PFSK-1 (cell line): ENCODE data around the gene HS2ST1.

Experiments used
- FOXP2 ChIP-seq: optimal IDR thresholded peaks from 2 replicates; pipeline ENCODE3; 2011; ENCODE audit warnings: borderline replicate concordance, control low read depth, inconsistent platforms; ENCODE audit not compliant: insufficient read depth; ENCODE audit errors: extremely low read length, extremely low read depth
- POLR2AphosphoS5 ChIP-seq: IDR thresholded peaks from 2 replicates; pipeline ENCODE4 v1.6.1; 2012; ENCODE audit warnings: low read depth, mild to moderate bottlenecking, control low read depth, low read length, moderate library complexity
- SIN3A ChIP-seq: IDR thresholded peaks from 2 replicates; pipeline ENCODE4 v1.6.1; 2012; ENCODE audit warnings: mild to moderate bottlenecking, low read length, moderate library complexity, borderline replicate concordance; ENCODE audit not compliant: insufficient read depth
- TAF1 ChIP-seq: IDR thresholded peaks from 2 replicates; pipeline ENCODE4 v1.6.1; 2012; ENCODE audit warnings: low read length, control low read depth, borderline replicate concordance; ENCODE audit not compliant: insufficient read depth
- TF ChIP-seq, protein P1 (sequence below), 2 experiments: IDR thresholded peaks; 2 replicates each; pipeline versions ENCODE4 v1.6.1 to v1.8.0; 2011 to 2012; ENCODE audit warnings: low read depth in 2 of 2, low read length in 2 of 2, control low read depth in 1 of 2, inconsistent platforms in 1 of 2, mild to moderate bottlenecking in 1 of 2, moderate library complexity in 1 of 2; ENCODE audit not compliant: insufficient read depth in 1 of 2

The HS2ST1 gene

DNA sequence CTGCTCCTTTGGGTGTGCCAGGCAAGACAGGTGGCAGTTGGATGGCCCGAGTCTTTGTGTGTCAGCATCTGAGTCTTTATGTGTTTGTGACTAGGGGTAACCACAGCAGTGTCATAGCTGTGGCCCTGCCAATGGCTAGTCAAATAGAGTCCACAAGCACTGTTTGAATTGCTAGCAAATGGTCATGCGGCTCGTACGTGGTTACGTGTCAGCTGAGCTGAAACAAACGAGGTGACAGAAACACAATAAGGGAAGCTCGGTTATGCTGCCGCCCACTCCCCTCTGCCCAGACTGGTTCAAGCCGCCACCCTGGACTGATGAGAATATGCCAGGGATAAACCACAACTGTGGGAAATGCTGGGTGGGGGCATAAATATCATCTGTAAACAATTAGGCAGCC lies 239.9 kb downstream of the HS2ST1 start:
- TF ChIP-seq POLR2AphosphoS5 (no peak), SIN3A (no peak), TAF1 (no peak), FOXP2 (no peak)
- TF ChIP-seq, protein P1, sequence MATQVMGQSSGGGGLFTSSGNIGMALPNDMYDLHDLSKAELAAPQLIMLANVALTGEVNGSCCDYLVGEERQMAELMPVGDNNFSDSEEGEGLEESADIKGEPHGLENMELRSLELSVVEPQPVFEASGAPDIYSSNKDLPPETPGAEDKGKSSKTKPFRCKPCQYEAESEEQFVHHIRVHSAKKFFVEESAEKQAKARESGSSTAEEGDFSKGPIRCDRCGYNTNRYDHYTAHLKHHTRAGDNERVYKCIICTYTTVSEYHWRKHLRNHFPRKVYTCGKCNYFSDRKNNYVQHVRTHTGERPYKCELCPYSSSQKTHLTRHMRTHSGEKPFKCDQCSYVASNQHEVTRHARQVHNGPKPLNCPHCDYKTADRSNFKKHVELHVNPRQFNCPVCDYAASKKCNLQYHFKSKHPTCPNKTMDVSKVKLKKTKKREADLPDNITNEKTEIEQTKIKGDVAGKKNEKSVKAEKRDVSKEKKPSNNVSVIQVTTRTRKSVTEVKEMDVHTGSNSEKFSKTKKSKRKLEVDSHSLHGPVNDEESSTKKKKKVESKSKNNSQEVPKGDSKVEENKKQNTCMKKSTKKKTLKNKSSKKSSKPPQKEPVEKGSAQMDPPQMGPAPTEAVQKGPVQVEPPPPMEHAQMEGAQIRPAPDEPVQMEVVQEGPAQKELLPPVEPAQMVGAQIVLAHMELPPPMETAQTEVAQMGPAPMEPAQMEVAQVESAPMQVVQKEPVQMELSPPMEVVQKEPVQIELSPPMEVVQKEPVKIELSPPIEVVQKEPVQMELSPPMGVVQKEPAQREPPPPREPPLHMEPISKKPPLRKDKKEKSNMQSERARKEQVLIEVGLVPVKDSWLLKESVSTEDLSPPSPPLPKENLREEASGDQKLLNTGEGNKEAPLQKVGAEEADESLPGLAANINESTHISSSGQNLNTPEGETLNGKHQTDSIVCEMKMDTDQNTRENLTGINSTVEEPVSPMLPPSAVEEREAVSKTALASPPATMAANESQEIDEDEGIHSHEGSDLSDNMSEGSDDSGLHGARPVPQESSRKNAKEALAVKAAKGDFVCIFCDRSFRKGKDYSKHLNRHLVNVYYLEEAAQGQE (IDR thresholded peaks at IDR 0.05; ENCODE audit: insufficient read depth in 1 of 2, low read depth in 2 of 2, low read length in 2 of 2) = no peak

DNA sequence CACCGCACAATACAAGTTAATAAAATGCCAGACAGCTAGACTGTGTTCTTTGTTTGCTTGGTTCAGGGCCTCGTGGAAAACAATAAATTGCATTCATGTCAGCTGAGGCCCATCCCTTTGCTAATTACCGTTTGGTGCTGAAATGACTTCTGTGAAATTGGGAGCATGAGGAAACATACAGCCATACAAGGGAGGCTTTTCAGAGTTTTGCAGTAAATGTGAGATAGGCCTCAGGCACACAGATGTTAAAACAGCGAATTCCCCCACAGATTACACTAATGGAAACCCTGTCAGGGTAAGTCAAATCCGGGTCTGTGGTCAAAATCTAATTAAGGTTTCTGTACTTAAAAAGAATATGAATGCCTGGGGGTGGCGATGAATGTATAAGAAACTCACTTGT lies 240.7 kb downstream of the HS2ST1 start:
- TF ChIP-seq TAF1 = no peak

DNA sequence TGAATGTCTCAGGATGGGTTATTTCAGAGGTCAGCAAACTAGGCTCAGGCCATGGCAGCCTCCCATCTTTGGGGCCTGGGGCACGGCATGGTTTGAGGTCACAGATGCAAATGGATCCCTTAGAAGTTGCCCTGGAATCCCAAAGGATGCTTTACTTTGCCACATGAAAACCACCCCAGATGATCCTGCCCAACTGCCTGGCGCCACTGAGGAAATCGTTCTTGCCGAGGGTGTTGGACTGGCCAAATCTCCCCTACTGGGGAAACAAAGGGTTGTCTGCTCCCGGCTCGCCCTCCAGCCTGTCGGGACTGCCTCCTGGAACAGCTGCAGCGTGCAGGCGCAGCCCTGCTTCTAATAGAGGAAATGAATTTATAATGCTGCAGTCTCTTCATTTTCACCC lies 241.2 kb downstream of the HS2ST1 start:
- TF ChIP-seq SIN3A (no peak), POLR2AphosphoS5 (no peak), FOXP2 (no peak), TAF1 (no peak)
- TF ChIP-seq, protein P1 (IDR thresholded peaks at IDR 0.05; ENCODE audit: insufficient read depth in 1 of 2, low read depth in 2 of 2, low read length in 2 of 2) = no peak

DNA sequence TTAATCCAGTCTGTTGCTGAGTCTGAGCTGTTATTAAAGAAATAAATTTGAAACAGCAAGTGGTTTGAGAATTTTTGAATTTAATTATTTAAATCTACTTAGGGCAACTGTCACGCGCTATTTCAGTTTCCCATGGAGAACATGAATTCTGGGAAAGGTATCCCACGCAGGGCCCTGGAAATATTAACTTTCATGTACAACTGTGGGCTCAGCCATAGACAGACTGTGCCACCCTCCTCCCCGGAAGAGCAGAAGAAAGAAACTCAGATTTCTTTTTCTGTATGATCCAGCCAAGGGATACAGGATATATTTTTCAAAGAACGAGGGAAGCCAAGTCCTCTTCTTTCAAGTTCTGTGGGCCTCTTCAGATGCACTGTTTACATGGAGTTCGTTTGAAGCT lies 241.7 kb downstream of the HS2ST1 start:
- TF ChIP-seq TAF1 = no peak
- TF ChIP-seq FOXP2 = no peak
- TF ChIP-seq SIN3A = no peak
- TF ChIP-seq, protein P1 (IDR thresholded peaks at IDR 0.05; ENCODE audit: insufficient read depth in 1 of 2, low read depth in 2 of 2, low read length in 2 of 2) = no peak
- no peak for TF ChIP-seq POLR2AphosphoS5

DNA sequence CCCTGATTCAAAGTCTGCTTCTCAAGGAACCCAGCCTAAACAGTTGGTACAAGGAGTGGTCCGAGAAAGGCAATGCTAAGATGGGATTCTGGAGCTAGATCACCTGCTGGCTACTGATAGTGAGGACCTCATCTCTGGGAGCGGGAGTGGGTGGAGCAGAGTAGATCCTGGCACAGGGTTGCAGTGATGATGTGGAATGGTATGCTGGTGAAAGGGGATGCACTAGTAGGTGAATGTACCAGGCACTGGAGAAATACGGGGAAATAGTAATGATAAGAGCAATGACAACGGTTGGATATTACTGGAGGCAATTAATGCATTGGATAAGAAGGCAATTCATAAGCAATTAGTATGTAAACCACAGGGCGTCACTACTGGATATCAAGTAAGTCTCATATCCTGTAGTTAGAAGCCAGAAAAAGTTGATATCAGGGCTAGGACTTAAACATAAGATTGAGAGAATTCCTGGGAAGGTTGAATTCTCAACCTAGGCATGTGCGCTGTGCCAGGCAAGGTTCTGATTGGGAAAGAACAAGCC lies 245.0 kb downstream of the HS2ST1 start:
- TF ChIP-seq POLR2AphosphoS5 = no peak
- TF ChIP-seq FOXP2 = no peak
- TF ChIP-seq, protein P1 (IDR thresholded peaks at IDR 0.05; ENCODE audit: insufficient read depth in 1 of 2, low read depth in 2 of 2, low read length in 2 of 2) = no peak
- TF ChIP-seq SIN3A = no peak
- TF ChIP-seq TAF1 = no peak
